H1 (cell line): ENCODE measurements around the gene CCT3. TPM values are rescaled to one million over a fixed set of nuclear protein-coding genes. Genes with fewer than 3 reads are reported as not detected.

Source experiments
- ASH2L ChIP-seq: fragments of 200-600, 300-600 bp; sonication (generic); IDR thresholded peaks from one replicate; pipeline ENCODE4 v1.7.1; 2017; ENCODE audit warnings: low read length
- CBX5 ChIP-seq: fragments of 300-800, 300-1000 bp; sonication (generic); IDR thresholded peaks from 2 replicates; pipeline ENCODE4 v1.7.1; 2016; ENCODE audit warnings: antibody characterized with exemption, low read length, low read depth
- CHD7 ChIP-seq: fragments of 300-600 bp; sonication (generic); IDR thresholded peaks from 2 replicates; pipeline ENCODE4 v1.7.1; 2012; ENCODE audit warnings: low read length, moderate library complexity, mild to moderate bottlenecking, inconsistent platforms; ENCODE audit not compliant: insufficient replicate concordance
- EZH2 ChIP-seq: fragments of 200-600 bp; sonication (generic); IDR thresholded peaks from 2 replicates; pipeline ENCODE4 v1.7.1; 2012; ENCODE audit warnings: low read depth, mild to moderate bottlenecking, moderate library complexity, low read length, inconsistent platforms; ENCODE audit not compliant: severe bottlenecking
- POLR2A ChIP-seq, 2 experiments: IDR thresholded peaks; 1 replicate in 1 of 2; 2 replicates in 1 of 2; pipeline ENCODE4 v1.6.1; 2011; ENCODE audit warnings: low read depth in 2 of 2, low read length in 2 of 2, mild to moderate bottlenecking in 2 of 2; ENCODE audit errors: control extremely low read depth in 1 of 2
- RAD21 ChIP-seq, 2 experiments: IDR thresholded peaks in 1 of 2; conservative IDR thresholded peaks in 1 of 2; 2 replicates each; pipeline ENCODE4 v1.6.1; 2011; ENCODE audit warnings: low read depth in 2 of 2, low read length in 2 of 2, improper control_type of control experiment in 1 of 2, inconsistent platforms in 1 of 2, mild to moderate bottlenecking in 1 of 2, moderate library complexity in 1 of 2
- RBBP5 ChIP-seq: IDR thresholded peaks from 2 replicates; pipeline ENCODE4 v1.7.1; 2012; ENCODE audit warnings: low read depth, mild to moderate bottlenecking, inconsistent platforms, low read length, moderate library complexity, borderline replicate concordance
- RNF2 ChIP-seq: fragments of 200-900, 300-1000 bp; sonication (generic); IDR thresholded peaks from 2 replicates; pipeline ENCODE4 v1.7.1; 2016; ENCODE audit warnings: borderline replicate concordance, low read depth, mild to moderate bottlenecking, antibody characterized with exemption, low read length; ENCODE audit not compliant: poor library complexity, severe bottlenecking; ENCODE audit errors: missing control alignments
- SIN3A ChIP-seq, 2 experiments: IDR thresholded peaks in 1 of 2; conservative IDR thresholded peaks in 1 of 2; 2 replicates each; pipeline ENCODE4 v1.6.1; 2011 to 2012; ENCODE audit warnings: low read length in 2 of 2, improper control_type of control experiment in 1 of 2, low read depth in 1 of 2, mild to moderate bottlenecking in 1 of 2
- polyA plus RNA-seq, 7 experiments: library from polyadenylated mRNA; depleted of rRNA in 3 of 7; stranded (reverse) in 5 of 7; unstranded in 2 of 7; fragments of >200 nt in 5 of 7; fragments of 200-250 nt in 2 of 7; gene quantifications; 1 replicate in 5 of 7; 2 replicates in 1 of 7; 4 replicates in 1 of 7; pipeline versions ENCODE4 v1.2.1 to v1.2.3, GENCODE V29; 2011 to 2013; ENCODE audit warnings: missing spikeins in 2 of 7, mixed read lengths in 2 of 7
- total RNA-seq: library from RNA; stranded (reverse); fragmentation: NEBNext Ultra II Directional; extraction: Animal tissue kit (Norgen Biotek cat#: 25700); gene quantifications from 2 replicates; pipeline ENCODE4 v1.2.1, GENCODE V29; 2021

The CCT3 gene
- total and polyA plus RNA-seq, 2 of the 8 experiments (the other 6 are each of a cell fraction or from before 2014, with no cell fraction given), result 431 to 480 TPM

GRCh38 chr1:156338180-156338976, at the start of gene CCT3, which contains the start of gene TSACC (continued):
- TF ChIP-seq RAD21 (IDR thresholded peaks at IDR 0.05 in 1 of 2, conservative IDR thresholded peaks at IDR 0.05 in 1 of 2; ENCODE audit: low read depth in 2 of 2, low read length in 2 of 2) (no peak), CBX5 (no peak), RBBP5 (0 out of 2 replicates have a peak, but pooled peaks have one; percentile 47), RNF2 (no peak), POLR2A (IDR thresholded peaks at IDR 0.05; ENCODE audit: control extremely low read depth in 1 of 2, low read depth in 2 of 2, low read length in 2 of 2) (peak; percentile 54 to 91), ASH2L (no peak), CHD7 (no peak), EZH2 (no peak), SIN3A (conservative IDR thresholded peaks at IDR 0.05 in 1 of 2, IDR thresholded peaks at IDR 0.05 in 1 of 2; ENCODE audit: low read depth in 1 of 2, low read length in 2 of 2) (peak; percentile 93 to 94)
